Measurements from ENCODE around the gene ATXN8OS. TPM values are rescaled to one million over a fixed set of nuclear protein-coding genes. Genes with fewer than 3 reads are reported as not detected.
"Not testable (repeated sequence)": the region's sequence is repeated elsewhere in the genome, so short reads cannot be mapped to it uniquely, and the experiment has no call there.

ATXN8OS gene
- polyA plus RNA-seq, 3 donors: not detected

GRCh38 chr13:70125693-70126092, 18.1 kb downstream of the ATXN8OS start:
- Histone ChIP-seq H3K27ac (ENCODE audit: low read depth in 1 of 2, low read length in 2 of 2) (no peak overlapping the region), H3K9me3 (replicated peaks in 1 of 2; ENCODE audit: control insufficient read depth in 1 of 2, insufficient read depth in 1 of 2, low read length in 2 of 2) (no peaks in the 10 kb centered on the region), H4K20me1 (ENCODE audit: insufficient read depth, low read length) (no peaks in the 10 kb centered on the region), H3K36me3 (replicated peaks in 1 of 2; ENCODE audit: control insufficient read depth in 1 of 2, insufficient read depth in 2 of 2, low read length in 2 of 2) (no peaks in the 10 kb centered on the region), H3K27me3 (ENCODE audit: control insufficient read depth in 2 of 2, insufficient read depth in 2 of 2, low read length in 2 of 2) (no peaks in the 10 kb centered on the region), H3K9ac (ENCODE audit: insufficient read depth, low read length, poor library complexity, severe bottlenecking) (no peak overlapping the region), H2AFZ (ENCODE audit: insufficient read depth, low read depth, low read length, poor library complexity, severe bottlenecking) (no peak overlapping the region), H3K4me1 (ENCODE audit: control insufficient read depth in 1 of 2, insufficient read depth in 2 of 2, low read length in 2 of 2) (no peaks in the 10 kb centered on the region), H3K79me2 (ENCODE audit: insufficient read depth, low read length) (no peaks in the 10 kb centered on the region), H3K4me3 (replicated peaks in 1 of 3; ENCODE audit: low read depth in 2 of 3, low read length in 3 of 3) (no peak overlapping the region), H3K4me2 (replicated peaks; ENCODE audit: extremely low read depth, low read length, poor library complexity, severe bottlenecking) (no peak overlapping the region)
- peaks cover 0 to 4% (median 0%) of the 10 kb centered on the region in 7 donors for H3K9me3 Mint-ChIP-seq
- H3K4me1 Mint-ChIP-seq: no peaks in the 10 kb centered on the region
- no peak overlapping the region for H3K27ac Mint-ChIP-seq
- peaks cover 0 to 2% (median 0%) of the 10 kb centered on the region in 3 donors for H3K27me3 Mint-ChIP-seq (ENCODE audit: low read depth in 3 of 3)
- intact Hi-C loops (cut with micrococcal nuclease): no loop called here
- H3K36me3 Mint-ChIP-seq: no peaks in the 10 kb centered on the region
- no peak overlapping the region for H3K4me3 Mint-ChIP-seq
- no peak for DNase-seq
- no peak for TF ChIP-seq CTCF (IDR thresholded peaks at IDR 0.05)
- WGBS (ENCODE audit: insufficient coverage): no CpG with 5 or more reads among the region's 5 CpGs

GRCh38 chr13:70128098-70128497, 20.5 kb downstream of the ATXN8OS start:
- no peaks in the 10 kb centered on the region for H4K20me1 ChIP-seq (ENCODE audit: insufficient read depth, low read length)
- H3K36me3 ChIP-seq (replicated peaks in 1 of 2; ENCODE audit: control insufficient read depth in 1 of 2, insufficient read depth in 2 of 2, low read length in 2 of 2): no peaks in the 10 kb centered on the region
- Mint-ChIP-seq H3K36me3 (no peaks in the 10 kb centered on the region), H3K9me3 (peaks cover 0 to 5% (median 0%) of the 10 kb centered on the region in 7 donors), H3K27me3 (ENCODE audit: low read depth in 3 of 3) (peaks cover 0 to 2% (median 1%) of the 10 kb centered on the region in 3 donors), H3K27ac (no peak overlapping the region), H3K4me3 (no peak overlapping the region), H3K4me1 (no peaks in the 10 kb centered on the region)
- no peak for TF ChIP-seq CTCF (IDR thresholded peaks at IDR 0.05)
- WGBS (ENCODE audit: insufficient coverage): no CpG with 5 or more reads among the region's 2 CpGs
- no peak overlapping the region for H3K27ac ChIP-seq (ENCODE audit: low read depth in 1 of 2, low read length in 2 of 2)
- intact Hi-C loops (cut with micrococcal nuclease): no loop called here
- H3K4me1 ChIP-seq (ENCODE audit: control insufficient read depth in 1 of 2, insufficient read depth in 2 of 2, low read length in 2 of 2): no peaks in the 10 kb centered on the region
- H3K4me3 ChIP-seq (replicated peaks in 1 of 3; ENCODE audit: low read depth in 2 of 3, low read length in 3 of 3): no peak overlapping the region
- no peaks in the 10 kb centered on the region for H3K27me3 ChIP-seq (ENCODE audit: control insufficient read depth in 2 of 2, insufficient read depth in 2 of 2, low read length in 2 of 2)
- no peak overlapping the region for H3K4me2 ChIP-seq (replicated peaks; ENCODE audit: extremely low read depth, low read length, poor library complexity, severe bottlenecking)
- peaks cover 0 to 3% of the 10 kb centered on the region in 2 donors for H3K9me3 ChIP-seq (replicated peaks in 1 of 2; ENCODE audit: control insufficient read depth in 1 of 2, insufficient read depth in 1 of 2, low read length in 2 of 2)
- H3K9ac ChIP-seq (ENCODE audit: insufficient read depth, low read length, poor library complexity, severe bottlenecking): no peak overlapping the region
- DNase-seq: no peak
- H3K79me2 ChIP-seq (ENCODE audit: insufficient read depth, low read length): no peaks in the 10 kb centered on the region
- no peak overlapping the region for H2AFZ ChIP-seq (ENCODE audit: insufficient read depth, low read depth, low read length, poor library complexity, severe bottlenecking)

GRCh38 chr13:70142658-70143057, 35.0 kb downstream of the ATXN8OS start:
- H3K27ac ChIP-seq (ENCODE audit: low read depth in 1 of 2, low read length in 2 of 2); H3K36me3 Mint-ChIP-seq; H3K27me3 ChIP-seq (ENCODE audit: control insufficient read depth in 2 of 2, insufficient read depth in 2 of 2, low read length in 2 of 2); H2AFZ ChIP-seq (ENCODE audit: insufficient read depth, low read depth, low read length, poor library complexity, severe bottlenecking); H3K36me3 ChIP-seq (replicated peaks in 1 of 2; ENCODE audit: control insufficient read depth in 1 of 2, insufficient read depth in 2 of 2, low read length in 2 of 2); intact Hi-C loops (cut with micrococcal nuclease); H3K4me2 ChIP-seq (replicated peaks; ENCODE audit: extremely low read depth, low read length, poor library complexity, severe bottlenecking); H3K79me2 ChIP-seq (ENCODE audit: insufficient read depth, low read length); H3K27me3 Mint-ChIP-seq (ENCODE audit: low read depth in 3 of 3); H3K9ac ChIP-seq (ENCODE audit: insufficient read depth, low read length, poor library complexity, severe bottlenecking); H3K4me3 Mint-ChIP-seq; H3K4me3 ChIP-seq (replicated peaks in 1 of 3; ENCODE audit: low read depth in 2 of 3, low read length in 3 of 3); H3K9me3 ChIP-seq (replicated peaks in 1 of 2; ENCODE audit: control insufficient read depth in 1 of 2, insufficient read depth in 1 of 2, low read length in 2 of 2); H4K20me1 ChIP-seq (ENCODE audit: insufficient read depth, low read length); H3K4me1 ChIP-seq (ENCODE audit: control insufficient read depth in 1 of 2, insufficient read depth in 2 of 2, low read length in 2 of 2); DNase-seq; H3K27ac Mint-ChIP-seq; H3K9me3 Mint-ChIP-seq; H3K4me1 Mint-ChIP-seq: not testable (repeated sequence)
- 87% methylated on average over 3 of the region's 12 CpGs for WGBS (ENCODE audit: insufficient coverage)
